HG03135 (cell line): ENCODE data around the gene ATOSB.

ENCODE experiments used
- ATAC-seq: cut with Tn5 transposase; IDR thresholded peaks from one replicate; pipeline ENCODE4 v1.9.1; 2021; ENCODE audit warnings: mild to moderate bottlenecking, moderate library complexity; ENCODE audit not compliant: unreplicated experiment

The ATOSB gene

DNA sequence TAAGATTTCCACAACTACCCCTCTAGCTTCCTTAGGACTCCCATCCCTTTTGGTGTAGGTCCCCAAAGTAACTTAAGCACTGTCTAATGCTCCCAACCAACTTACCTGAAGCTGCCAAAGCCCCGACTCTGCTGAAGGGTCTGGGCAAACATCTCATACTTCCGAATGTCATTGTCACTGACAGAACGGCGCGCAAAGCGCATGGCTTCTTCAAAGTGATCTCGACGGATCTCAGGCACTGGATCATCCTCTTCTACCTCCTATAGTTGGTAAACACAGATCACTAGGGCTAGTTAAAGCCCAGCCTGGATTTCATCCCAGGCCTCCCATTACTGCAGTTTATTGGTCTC is 58.4 kb downstream of the ATOSB start:
- ATAC-seq, result no peak

GRCh38 chr9:35056571-35057270 is 58.9 kb downstream of the ATOSB start:
- ATAC-seq, result no peak

- no peak for ATAC-seq
Observed at GRCh38 chr9:35054871-35055644, 60.6 kb downstream of the ATOSB start.

DNA sequence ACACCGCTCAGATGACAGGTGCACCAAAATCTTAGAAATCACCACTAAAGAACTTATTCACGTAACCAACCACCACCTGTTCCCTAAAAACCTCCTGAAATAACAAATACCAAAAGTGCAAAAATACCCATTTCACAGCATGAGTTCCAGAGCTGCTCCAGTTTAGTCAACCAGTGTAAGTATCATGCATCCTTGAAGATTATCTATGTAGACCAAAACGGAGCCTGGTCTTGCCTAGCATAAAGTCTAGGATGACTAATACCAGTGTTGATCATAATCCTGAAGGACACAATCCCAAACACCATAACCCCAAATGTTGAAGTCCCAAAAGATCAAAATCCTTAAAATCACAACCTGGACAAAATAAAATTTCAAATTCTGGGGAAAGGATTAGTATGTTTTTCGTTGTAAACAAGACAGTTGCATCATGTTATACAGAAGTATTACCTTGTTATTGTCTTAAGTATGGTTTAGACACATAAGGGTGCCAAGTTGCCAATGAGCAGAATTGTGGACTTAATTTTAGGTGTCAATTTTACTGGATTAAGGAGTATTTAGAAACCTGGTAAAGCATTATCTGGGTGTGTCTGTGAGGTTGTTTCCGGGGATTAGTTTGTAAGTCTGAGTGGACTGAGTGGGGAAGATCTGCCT is 61.4 kb downstream of the ATOSB start:
- ATAC-seq, result no peak
